Measurements from ENCODE around the gene CNKSR3. TPM values are rescaled to one million over a fixed set of nuclear protein-coding genes. Genes with fewer than 3 reads are reported as not detected.

CNKSR3 gene
- total RNA-seq, 1 experiment from 2014 or later, result 5.3 TPM

DNA sequence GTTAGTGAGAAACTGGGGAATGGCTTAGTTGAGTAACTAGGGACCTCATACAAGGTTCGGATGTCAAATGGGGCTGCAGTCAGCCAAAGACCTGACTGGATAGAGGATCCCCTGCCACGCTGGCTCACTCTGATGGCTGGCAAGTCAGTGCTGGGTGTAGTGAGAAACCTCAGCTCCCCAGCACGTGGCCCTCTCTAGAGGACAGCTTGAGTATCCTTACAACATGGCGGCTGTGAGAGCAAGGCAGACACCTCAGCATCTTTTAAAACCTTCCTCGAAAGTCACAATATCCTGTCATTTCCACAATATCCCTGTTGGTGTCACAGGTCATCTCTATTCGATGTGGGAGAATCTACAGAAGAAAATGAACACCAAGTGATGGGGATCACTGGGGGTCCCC lies 127.2 kb downstream of the CNKSR3 start:
- DNase-seq (ENCODE audit: low read depth), result no peak

DNA sequence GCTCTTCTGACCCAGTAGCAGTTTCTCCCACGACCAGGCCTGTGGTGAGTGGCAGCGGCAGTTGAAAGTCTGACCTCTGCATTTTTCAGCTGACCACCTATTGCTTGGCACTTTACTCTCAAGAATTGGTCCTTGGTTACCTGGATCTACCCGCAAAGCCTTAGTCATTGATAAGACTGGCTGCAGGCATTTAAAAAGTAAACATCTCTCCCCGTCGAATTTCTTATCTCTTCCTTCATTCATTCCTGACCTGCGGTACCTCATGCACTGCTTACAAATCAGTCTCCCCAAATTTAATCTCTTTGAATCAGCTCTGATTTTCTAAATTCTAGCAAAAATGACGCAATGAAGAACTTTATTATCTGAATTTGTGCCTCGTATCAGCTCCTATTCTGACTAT lies 127.7 kb downstream of the CNKSR3 start:
- no peak for DNase-seq (ENCODE audit: low read depth)

- no peak for DNase-seq (ENCODE audit: low read depth)
Observed at GRCh38 chr6:154381548-154381947, 128.9 kb downstream of the CNKSR3 start.

DNA sequence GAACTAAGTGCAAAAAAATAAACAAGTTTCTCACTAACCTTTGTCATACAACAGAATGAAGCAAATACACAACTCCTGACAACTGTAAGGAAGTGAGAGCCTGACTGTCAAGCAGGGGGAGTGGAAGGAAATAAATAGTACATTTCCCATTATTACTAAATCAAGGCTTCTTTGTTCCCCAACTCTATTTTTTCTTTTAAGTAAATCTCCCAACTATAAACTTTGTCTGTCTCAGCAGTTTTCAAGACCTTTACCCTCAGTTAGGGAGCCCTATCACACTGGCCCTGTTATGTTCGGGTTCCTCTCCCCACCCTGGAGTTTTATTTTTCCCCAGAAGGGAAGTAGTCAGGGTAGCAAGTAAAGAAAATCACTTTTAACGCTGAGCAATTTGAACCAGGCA lies 129.7 kb downstream of the CNKSR3 start:
- no peak for DNase-seq (ENCODE audit: low read depth)

DNA sequence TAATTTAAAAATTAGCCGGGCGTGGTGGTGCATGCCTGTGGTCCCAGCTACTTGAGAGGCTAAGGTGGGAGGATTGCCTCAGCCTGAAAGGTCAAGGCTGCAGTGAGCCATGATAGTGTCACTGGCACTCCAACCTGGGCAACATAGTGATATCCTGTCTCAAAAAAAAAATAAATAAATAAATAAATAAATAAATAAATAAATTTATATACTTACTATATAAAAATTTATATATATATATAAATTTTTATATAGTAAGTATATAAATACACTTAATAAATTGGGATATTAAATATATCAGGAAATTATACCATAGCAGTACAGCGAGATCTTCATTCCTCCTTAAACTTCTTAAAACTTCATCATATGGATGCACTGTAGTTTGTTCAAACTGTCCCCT lies 130.9 kb downstream of the CNKSR3 start:
- no peak for DNase-seq (ENCODE audit: low read depth)

DNA sequence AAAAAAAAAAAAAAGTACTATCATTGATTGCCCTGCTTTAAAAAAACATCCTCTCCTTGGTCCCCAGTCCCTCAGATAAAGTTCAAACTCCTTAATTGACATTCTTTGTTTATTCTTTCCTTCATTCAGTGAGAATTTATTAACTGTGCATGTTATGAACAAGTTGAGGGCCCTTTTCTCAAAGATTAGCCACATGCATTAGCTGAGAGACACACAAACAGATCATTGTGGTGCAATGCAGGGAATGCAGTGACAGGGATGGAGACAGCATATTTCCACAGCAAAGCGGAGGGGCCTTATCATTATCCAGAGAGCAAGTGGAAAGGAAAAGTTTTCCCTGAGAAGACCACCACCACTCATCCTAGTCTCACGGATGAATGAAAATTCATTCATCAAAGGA lies 132.0 kb downstream of the CNKSR3 start:
- no peak for DNase-seq (ENCODE audit: low read depth)

DNA sequence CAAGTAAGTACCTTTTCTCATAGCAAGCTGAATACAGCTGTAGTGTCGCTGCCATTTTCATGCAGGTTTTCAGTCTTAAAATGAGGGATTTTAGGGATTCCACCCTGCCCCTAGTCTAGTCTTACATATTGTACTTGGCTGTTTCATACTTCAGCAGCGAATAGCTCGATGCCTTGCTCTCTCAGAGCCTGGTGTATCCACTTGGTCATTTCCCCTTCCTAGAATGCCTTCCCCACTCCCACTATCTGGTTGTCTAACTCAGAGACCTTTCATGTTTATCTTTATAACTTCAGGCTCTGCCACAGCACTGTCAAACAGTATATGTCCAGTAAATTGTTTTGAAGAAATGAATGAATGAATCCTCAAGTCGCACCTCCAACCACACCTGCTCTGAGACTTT lies 132.8 kb downstream of the CNKSR3 start:
- DNase-seq (ENCODE audit: low read depth), result no peak

DNA sequence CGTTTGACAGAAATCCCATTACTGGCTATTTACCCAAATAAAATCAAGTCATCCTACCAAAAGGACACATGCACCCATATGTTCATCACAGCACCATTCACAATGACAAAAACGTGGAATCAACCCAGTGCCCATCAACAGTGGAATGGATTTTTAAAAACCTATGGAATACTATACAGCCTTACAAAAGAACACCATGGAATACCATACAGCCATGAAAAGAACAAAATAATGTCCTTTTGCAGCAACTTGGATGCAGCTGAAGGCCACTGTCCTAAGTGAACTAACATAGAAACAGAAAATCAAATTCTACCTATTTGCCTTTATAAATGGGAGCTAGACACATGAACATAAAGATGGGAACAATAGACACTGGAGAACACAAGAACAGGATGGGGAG lies 136.5 kb downstream of the CNKSR3 start:
- no peak for DNase-seq (ENCODE audit: low read depth)

- DNase-seq (ENCODE audit: low read depth), result no peak
Observed at GRCh38 chr6:154371281-154371680, 139.2 kb downstream of the CNKSR3 start.

- peak; percentile 66 for DNase-seq (ENCODE audit: low read depth)
Observed at GRCh38 chr6:154370545-154370944, 139.9 kb downstream of the CNKSR3 start.

DNA sequence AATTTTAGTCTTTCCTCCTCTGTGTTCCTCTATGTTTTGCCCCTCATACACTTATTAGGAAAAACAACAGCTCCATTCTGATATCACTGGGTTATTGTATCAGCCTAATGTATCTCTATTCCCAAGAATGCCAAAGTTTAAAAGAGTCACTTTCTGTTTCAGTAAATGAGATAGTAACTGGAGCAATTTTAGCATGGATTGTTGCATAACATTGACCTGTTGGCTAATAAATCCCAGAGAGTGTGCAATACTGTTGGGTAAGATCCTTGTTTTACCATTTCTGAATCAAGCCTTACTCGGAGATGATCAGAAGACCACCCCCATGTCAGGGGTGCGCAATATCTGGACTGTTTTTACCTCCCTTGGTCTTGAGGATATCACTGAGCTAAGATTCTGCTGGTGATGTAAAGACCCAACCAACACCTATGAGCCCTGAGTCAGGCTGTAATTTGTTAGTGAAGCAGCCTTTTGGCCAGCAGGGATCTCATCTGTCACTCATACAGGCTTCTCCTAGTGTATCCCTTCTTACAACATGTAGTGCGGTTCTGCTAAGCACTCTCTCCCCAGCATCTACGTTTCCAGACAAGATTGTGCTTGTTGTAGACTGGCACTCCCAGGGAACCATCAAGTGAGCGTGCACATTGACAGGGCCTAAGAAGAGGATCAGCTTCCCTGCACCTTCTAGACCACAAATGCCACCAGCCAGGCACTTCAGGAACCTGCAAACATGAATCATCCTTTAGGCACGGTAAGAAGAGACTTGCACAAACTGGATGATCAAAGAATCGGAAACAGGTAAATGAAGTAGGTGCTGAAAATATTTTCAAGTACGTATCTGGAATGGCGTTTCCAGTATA lies 142.4 kb downstream of the CNKSR3 start:
- DNase-seq (ENCODE audit: low read depth), result no peak

- no peak for DNase-seq (ENCODE audit: low read depth)
Observed at GRCh38 chr6:154367336-154367735, 143.1 kb downstream of the CNKSR3 start.

GRCh38 chr6:154363821-154364220 lies 146.7 kb downstream of the CNKSR3 start:
- DNase-seq (ENCODE audit: low read depth), result no peak

GRCh38 chr6:154361476-154361875 lies 149.0 kb downstream of the CNKSR3 start:
- DNase-seq (ENCODE audit: low read depth), result no peak

DNA sequence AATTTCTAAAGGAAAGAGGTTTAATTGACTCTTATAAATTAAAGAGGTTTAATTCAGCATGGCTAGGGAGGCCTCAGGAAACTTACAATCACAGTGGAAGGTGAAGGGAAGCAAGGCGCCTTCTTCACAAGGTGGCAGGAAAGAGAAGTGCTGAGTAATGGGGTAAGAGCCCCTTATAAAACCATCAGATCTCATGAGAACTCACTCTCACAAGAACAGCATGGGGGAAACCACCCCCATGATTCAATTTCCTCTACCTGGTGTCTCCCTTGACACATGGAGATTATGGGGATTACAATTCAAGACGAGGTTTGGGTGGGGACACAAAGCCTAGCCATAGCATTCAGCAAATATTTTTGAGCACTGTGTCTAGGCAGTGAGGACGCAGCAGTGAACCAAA lies 150.0 kb downstream of the CNKSR3 start:
- DNase-seq (ENCODE audit: low read depth), result no peak

GRCh38 chr6:154359679-154360078 lies 150.8 kb downstream of the CNKSR3 start:
- DNase-seq (ENCODE audit: low read depth), result no peak

GRCh38 chr6:154359161-154359574 lies 151.3 kb downstream of the CNKSR3 start:
- peak; percentile 27 for DNase-seq (ENCODE audit: low read depth)

- DNase-seq (ENCODE audit: low read depth), result no peak
Observed at GRCh38 chr6:154358019-154358545, 152.4 kb downstream of the CNKSR3 start.

- no peak for DNase-seq (ENCODE audit: low read depth)
Observed at GRCh38 chr6:154356690-154357089, 153.8 kb downstream of the CNKSR3 start, which contains the start of gene IPCEF1. Gene IPCEF1 (minus strand): TSS chr6:154356803. CDS start chr6:154265947, 90,856 bp downstream.

- no peak for DNase-seq (ENCODE audit: low read depth)
Observed at GRCh38 chr6:154356113-154356512, 154.4 kb downstream of the CNKSR3 start.

GRCh38 chr6:154354265-154354777 lies 156.2 kb downstream of the CNKSR3 start:
- DNase-seq (ENCODE audit: low read depth), result no peak

- DNase-seq (ENCODE audit: low read depth), result no peak
Observed at GRCh38 chr6:154353626-154354025, 156.9 kb downstream of the CNKSR3 start.

DNA sequence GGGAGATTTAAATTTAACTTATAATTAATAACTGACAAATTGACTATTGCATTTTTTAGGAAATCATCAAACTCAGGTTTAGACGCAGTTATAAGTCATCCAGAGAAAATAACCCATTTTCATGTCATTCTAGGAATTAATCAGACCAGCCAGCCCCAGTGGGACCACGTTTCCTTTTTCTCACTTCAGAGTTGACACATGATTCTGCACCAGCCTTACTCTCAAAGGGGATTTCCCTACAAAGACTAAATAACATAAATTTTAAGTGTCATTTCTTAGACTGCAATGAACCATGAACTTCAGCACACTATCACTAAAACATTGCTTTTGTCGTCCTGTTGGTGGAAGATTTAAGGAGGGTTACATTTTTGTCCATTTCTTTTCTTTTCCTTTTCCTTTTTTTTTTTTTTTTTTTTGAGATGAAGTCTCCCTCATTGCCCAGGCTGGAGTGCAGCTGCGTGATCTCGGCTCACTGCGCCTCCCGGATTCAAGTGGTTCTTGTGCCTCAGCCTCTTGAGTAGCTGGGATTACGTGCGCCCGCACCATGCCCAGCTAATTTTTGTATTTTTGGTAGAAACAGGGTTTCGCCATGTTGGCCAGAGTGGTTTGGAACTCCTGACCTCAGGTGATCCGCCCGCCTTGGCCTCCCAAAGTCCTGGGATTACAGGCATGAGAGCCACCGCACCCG lies 157.4 kb downstream of the CNKSR3 start:
- no peak for DNase-seq (ENCODE audit: low read depth)
